H1 (cell line): ENCODE measurements around the gene RUNX1. TPM values are rescaled to one million over a fixed set of nuclear protein-coding genes. Genes with fewer than 3 reads are reported as not detected.

Experiments used
- BCL11A ChIP-seq, 2 experiments: IDR thresholded peaks; one replicate each; pipeline ENCODE4 v1.6.1; 2011; ENCODE audit warnings: low read depth in 2 of 2, low read length in 2 of 2, mild to moderate bottlenecking in 2 of 2
- POU5F1 ChIP-seq: IDR thresholded peaks from 2 replicates; pipeline ENCODE4 v1.6.1; 2011; ENCODE audit warnings: low read depth, mild to moderate bottlenecking, low read length, moderate library complexity
- RFX5 ChIP-seq: IDR thresholded peaks from 2 replicates; pipeline ENCODE4 v1.6.1; 2011; ENCODE audit warnings: low read depth, low read length, improper control_type of control experiment, borderline replicate concordance
- RXRA ChIP-seq: IDR thresholded peaks from 2 replicates; pipeline ENCODE4 v1.6.1; 2011; ENCODE audit warnings: low read depth, mild to moderate bottlenecking, low read length, moderate library complexity; ENCODE audit not compliant: insufficient read depth
- SIX5 ChIP-seq: IDR thresholded peaks from 2 replicates; pipeline ENCODE4 v1.6.1; 2011; ENCODE audit warnings: mild to moderate bottlenecking, low read depth, low read length
- polyA plus RNA-seq, 7 experiments: library from polyadenylated mRNA; depleted of rRNA in 3 of 7; stranded (reverse) in 5 of 7; unstranded in 2 of 7; fragments of >200 nt in 5 of 7; fragments of 200-250 nt in 2 of 7; gene quantifications; 1 replicate in 5 of 7; 2 replicates in 1 of 7; 4 replicates in 1 of 7; pipeline versions ENCODE4 v1.2.1 to v1.2.3, GENCODE V29; 2011 to 2013; ENCODE audit warnings: missing spikeins in 2 of 7, mixed read lengths in 2 of 7
- total RNA-seq: library from RNA; stranded (reverse); fragmentation: NEBNext Ultra II Directional; extraction: Animal tissue kit (Norgen Biotek cat#: 25700); gene quantifications from 2 replicates; pipeline ENCODE4 v1.2.1, GENCODE V29; 2021

The RUNX1 gene
- total and polyA plus RNA-seq, 2 of the 8 experiments (the other 6 are each of a cell fraction or from before 2014, with no cell fraction given): 0.20 to 0.60 TPM

GRCh38 chr21:35075546-35075945 is 26.4 kb upstream of the RUNX1 start (continued):
- TF ChIP-seq RFX5: no peak
- TF ChIP-seq POU5F1: no peak
- TF ChIP-seq BCL11A (IDR thresholded peaks at IDR 0.05; ENCODE audit: low read depth in 2 of 2, low read length in 2 of 2): no peak
- no peak for TF ChIP-seq SIX5
- no peak for TF ChIP-seq RXRA
